DMS153 treated with DMSO at 0.1 percent for 48 hours (cell line): ENCODE measurements around the gene EXOC6.
A peak's percentile ranks its signal among the peaks of the same experiment; 100 is the strongest.

Experiments
- DNase-seq: peaks from one replicate; lab custom pipeline; 2025; ENCODE audit not compliant: unreplicated experiment; lab: John Stamatoyannopoulos, UW

Gene EXOC6

GRCh38 chr10:92832998-92833650 is 15.2 kb upstream of the EXOC6 start:
- DNase-seq: no peak

- DNase-seq: no peak
These were observed 14.0 kb upstream of the EXOC6 start for GRCh38 chr10:92834331-92834730.

- no peak for DNase-seq
These were observed 13.3 kb upstream of the EXOC6 start for GRCh38 chr10:92834986-92835385.

GRCh38 chr10:92837456-92837855 is 10.9 kb upstream of the EXOC6 start:
- DNase-seq: no peak

GRCh38 chr10:92839191-92840085 is 8.9 kb upstream of the EXOC6 start:
- no peak for DNase-seq

- no peak for DNase-seq
These were observed 3.6 kb upstream of the EXOC6 start for GRCh38 chr10:92844746-92845145.

- DNase-seq: no peak
These were observed 2.4 kb upstream of the EXOC6 start for GRCh38 chr10:92845921-92846320.

GRCh38 chr10:92846344-92846743 is 2.0 kb upstream of the EXOC6 start:
- DNase-seq: no peak

GRCh38 chr10:92846854-92847201 is 1.5 kb upstream of the EXOC6 start:
- no peak for DNase-seq

GRCh38 chr10:92847202-92847864 is 987 bp upstream of the EXOC6 start:
- DNase-seq: no peak

- peak; percentile 36 for DNase-seq
These were observed 281 bp upstream of the EXOC6 start for GRCh38 chr10:92848037-92848440.

GRCh38 chr10:92849234-92849525 is 860 bp downstream of the EXOC6 start:
- DNase-seq: peak; percentile 25

- no peak for DNase-seq
These were observed 1.3 kb downstream of the EXOC6 start for GRCh38 chr10:92849576-92850090.

- no peak for DNase-seq
These were observed 1.9 kb downstream of the EXOC6 start for GRCh38 chr10:92850185-92850584.

GRCh38 chr10:92851003-92851402 is 2.7 kb downstream of the EXOC6 start:
- DNase-seq: no peak

GRCh38 chr10:92855560-92855959 is 7.2 kb downstream of the EXOC6 start:
- no peak for DNase-seq

- DNase-seq: no peak
These were observed 9.7 kb downstream of the EXOC6 start for GRCh38 chr10:92857904-92858514.

- DNase-seq: no peak
These were observed 18.9 kb downstream of the EXOC6 start for GRCh38 chr10:92867235-92867634.

- DNase-seq: no peak
These were observed 19.7 kb downstream of the EXOC6 start for GRCh38 chr10:92868036-92868435.

GRCh38 chr10:92868557-92868956 is 20.2 kb downstream of the EXOC6 start:
- no peak for DNase-seq

- no peak for DNase-seq
These were observed 24.7 kb downstream of the EXOC6 start for GRCh38 chr10:92873029-92873428.
